Vagina (tissue), 2 donors: ENCODE results near the gene LTB4R2.

Source experiments
- POLR2A ChIP-seq, 2 donors: fragments of 450-650 bp; IDR thresholded peaks; one replicate each; pipeline ENCODE4 v1.6.1; 2017; ENCODE audit warnings: antibody characterized with exemption in 2 of 2, mild to moderate bottlenecking in 2 of 2, moderate library complexity in 2 of 2
- POLR2AphosphoS5 ChIP-seq, 2 donors: sonication (generic); formaldehyde crosslinking; IDR thresholded peaks; one replicate each; pipeline ENCODE4 v1.9.0; 2017; ENCODE audit warnings: antibody characterized with exemption in 2 of 2, mild to moderate bottlenecking in 2 of 2, low read depth in 1 of 2; ENCODE audit not compliant: insufficient read depth in 1 of 2
- TF ChIP-seq, protein P1 (sequence below), 3 experiments: fragments of 450-650 bp in 2 of 3; fragments of 200-600 bp in 1 of 3; sonication (generic) in 1 of 3; IDR thresholded peaks; one replicate each; pipeline ENCODE4 v1.5.1; 2017 to 2019; ENCODE audit warnings: antibody characterized with exemption in 3 of 3, mild to moderate bottlenecking in 2 of 3, moderate library complexity in 2 of 3

DNA sequence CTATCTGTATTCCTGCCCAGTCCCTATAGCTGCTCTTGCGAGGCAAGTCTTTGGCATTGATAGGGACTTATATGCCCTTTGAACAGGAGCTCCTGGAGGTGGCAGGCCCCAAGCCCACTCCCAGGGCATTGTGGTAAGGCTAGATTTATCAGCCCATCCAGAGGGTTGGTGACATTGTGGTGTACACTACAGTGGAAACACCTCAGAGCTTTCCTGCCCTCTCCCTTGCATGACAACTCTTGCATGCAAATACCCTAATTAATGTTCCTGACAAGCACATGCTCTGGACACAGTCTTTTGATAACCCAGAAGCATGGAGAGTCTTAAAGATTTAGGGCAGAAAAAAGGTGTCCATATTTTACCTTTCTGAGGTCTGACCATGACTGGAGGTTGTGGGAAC lies 30.7 kb downstream of the LTB4R2 start:
- TF ChIP-seq, protein P1, sequence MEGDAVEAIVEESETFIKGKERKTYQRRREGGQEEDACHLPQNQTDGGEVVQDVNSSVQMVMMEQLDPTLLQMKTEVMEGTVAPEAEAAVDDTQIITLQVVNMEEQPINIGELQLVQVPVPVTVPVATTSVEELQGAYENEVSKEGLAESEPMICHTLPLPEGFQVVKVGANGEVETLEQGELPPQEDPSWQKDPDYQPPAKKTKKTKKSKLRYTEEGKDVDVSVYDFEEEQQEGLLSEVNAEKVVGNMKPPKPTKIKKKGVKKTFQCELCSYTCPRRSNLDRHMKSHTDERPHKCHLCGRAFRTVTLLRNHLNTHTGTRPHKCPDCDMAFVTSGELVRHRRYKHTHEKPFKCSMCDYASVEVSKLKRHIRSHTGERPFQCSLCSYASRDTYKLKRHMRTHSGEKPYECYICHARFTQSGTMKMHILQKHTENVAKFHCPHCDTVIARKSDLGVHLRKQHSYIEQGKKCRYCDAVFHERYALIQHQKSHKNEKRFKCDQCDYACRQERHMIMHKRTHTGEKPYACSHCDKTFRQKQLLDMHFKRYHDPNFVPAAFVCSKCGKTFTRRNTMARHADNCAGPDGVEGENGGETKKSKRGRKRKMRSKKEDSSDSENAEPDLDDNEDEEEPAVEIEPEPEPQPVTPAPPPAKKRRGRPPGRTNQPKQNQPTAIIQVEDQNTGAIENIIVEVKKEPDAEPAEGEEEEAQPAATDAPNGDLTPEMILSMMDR (IDR thresholded peaks at IDR 0.05) = no peak
- TF ChIP-seq POLR2A (IDR thresholded peaks at IDR 0.05) (no peak), POLR2AphosphoS5 (IDR thresholded peaks at IDR 0.05; ENCODE audit: insufficient read depth in 1 of 2, low read depth in 1 of 2) (no peak)
